Loucy (cell line): ENCODE data around the gene ARPP19.
A peak's percentile ranks its signal among the peaks of the same experiment; 100 is the strongest.

Experiments used
- CTCF ChIP-seq: fragments of 200-600 bp; sonication (generic); conservative IDR thresholded peaks from 2 replicates; pipeline ENCODE4 v1.5.1; 2014; ENCODE audit warnings: mild to moderate bottlenecking, antibody characterized with exemption, low read length
- EZH2phosphoT487 ChIP-seq: fragments of 200-600 bp; IDR thresholded peaks from 2 replicates; pipeline ENCODE4 v1.6.1; 2018; ENCODE audit warnings: antibody characterized with exemption, mild to moderate bottlenecking, moderate library complexity, borderline replicate concordance

- TF ChIP-seq EZH2phosphoT487 (no peak), CTCF (0 out of 2 replicates have a peak, but pooled peaks have one; percentile 32)
Observed at GRCh38 chr15:52568601-52569585, at the start of gene ARPP19.
